SK-N-SH (cell line): Measurements from ENCODE around the gene BCAS3. TPM values are rescaled to one million over a fixed set of nuclear protein-coding genes. Genes with fewer than 3 reads are reported as not detected.

Experiments
- CTCF ChIA-PET: fragments of 300-600, 350-600 bp; formaldehyde crosslinking; extraction: SDS; loops from one replicate; lab custom pipeline; 2021; lab: Yijun Ruan, JAX
- POLR2A ChIA-PET: fragments of 350-600 bp; sonication (Branson Sonifier 250); formaldehyde crosslinking; extraction: SDS; loops from one replicate; lab custom pipeline; 2020; ENCODE audit warnings: antibody characterized with exemption, inconsistent platforms; lab: Yijun Ruan, JAX
- DNase-seq: peaks from one replicate; pipeline ENCODE4 v3.0.0; 2012
- H2AFZ ChIP-seq: fragments of 200-600 bp; sonication (generic); 2 replicates; pipeline ENCODE4 v1.8.1; 2016; ENCODE audit warnings: antibody characterized with exemption, mild to moderate bottlenecking, low read depth
- H3F3A ChIP-seq: fragments of 200-600 bp; sonication (generic); replicated peaks from 2 replicates; pipeline ENCODE3; 2016; ENCODE audit warnings: antibody characterized with exemption, mild to moderate bottlenecking; ENCODE audit not compliant: insufficient read depth
- H3K27ac ChIP-seq, 2 experiments: fragments of 200-500 bp in 1 of 2; fragments of 200-600 bp in 1 of 2; sonication (Bioruptor generic) in 1 of 2; sonication (generic), shearing (Covaris generic) in 1 of 2; 2 replicates each; pipeline versions ENCODE4 v1.5.1 to v1.6.1; 2014 to 2016; ENCODE audit warnings: low read depth in 2 of 2, inconsistent platforms in 1 of 2, low read length in 1 of 2, mild to moderate bottlenecking in 1 of 2, mixed read lengths in 1 of 2
- H3K27me3 ChIP-seq: fragments of 200-600 bp; sonication (generic), shearing (Covaris generic); 2 replicates; pipeline ENCODE4 v1.6.1; 2016; ENCODE audit warnings: mixed run types; ENCODE audit not compliant: insufficient read depth
- H3K36me3 ChIP-seq, 2 experiments: fragments of 200-500 bp in 1 of 2; fragments of 200-600 bp in 1 of 2; sonication (Bioruptor generic) in 1 of 2; sonication (generic) in 1 of 2; replicated peaks in 1 of 2; 2 replicates each; pipeline versions ENCODE3 to v1.5.1; 2014 to 2016; ENCODE audit warnings: low read length in 1 of 2, mild to moderate bottlenecking in 1 of 2; ENCODE audit not compliant: insufficient read depth in 2 of 2, control insufficient read depth in 1 of 2
- H3K4me1 ChIP-seq, 2 experiments: fragments of 200-500 bp in 1 of 2; fragments of 200-600 bp in 1 of 2; sonication (Bioruptor generic) in 1 of 2; sonication (generic), shearing (Covaris generic) in 1 of 2; 2 replicates each; pipeline versions ENCODE4 v1.5.1 to v1.6.1; 2014 to 2016; ENCODE audit warnings: low read depth in 1 of 2, low read length in 1 of 2, mixed run types in 1 of 2; ENCODE audit not compliant: insufficient read depth in 2 of 2, control insufficient read depth in 1 of 2
- H3K4me2 ChIP-seq: fragments of 200-600 bp; sonication (generic), shearing (Covaris generic); 2 replicates; pipeline ENCODE4 v1.6.1; 2017; ENCODE audit warnings: mixed run types
- H3K4me3 ChIP-seq, 2 experiments: fragments of 200-500 bp in 1 of 2; fragments of 200-600 bp in 1 of 2; sonication (Bioruptor generic) in 1 of 2; sonication (generic), shearing (Covaris generic) in 1 of 2; 2 replicates each; pipeline versions ENCODE4 v1.5.1 to v1.8.1; 2014 to 2016; ENCODE audit warnings: low read depth in 2 of 2, inconsistent platforms in 1 of 2, low read length in 1 of 2, mild to moderate bottlenecking in 1 of 2, mixed read lengths in 1 of 2, moderate library complexity in 1 of 2
- H3K79me2 ChIP-seq: fragments of 200-600 bp; sonication (generic); 2 replicates; pipeline ENCODE4 v1.8.1; 2017; ENCODE audit warnings: mild to moderate bottlenecking; ENCODE audit not compliant: insufficient read depth
- H3K9ac ChIP-seq: fragments of 200-600 bp; sonication (generic); 2 replicates; pipeline ENCODE4 v1.6.1; 2017; ENCODE audit warnings: mixed run types
- H3K9me2 ChIP-seq: fragments of 200-600 bp; sonication (generic); 2 replicates; pipeline ENCODE4 v1.6.1; 2017; ENCODE audit warnings: mixed run types
- H3K9me3 ChIP-seq: fragments of 200-600 bp; sonication (generic); 2 replicates; pipeline ENCODE4 v1.6.1; 2017; ENCODE audit warnings: mixed run types, mild to moderate bottlenecking, moderate library complexity
- H4K20me1 ChIP-seq: fragments of 200-600 bp; sonication (generic); 2 replicates; pipeline ENCODE4 v1.6.1; 2017; ENCODE audit warnings: mild to moderate bottlenecking, mixed run types; ENCODE audit not compliant: insufficient read depth
- CHD2 ChIP-seq: fragments of 150-350 bp; IDR thresholded peaks from 2 replicates; pipeline ENCODE4 v1.6.1; 2018; ENCODE audit warnings: low read length; ENCODE audit not compliant: partially characterized antibody
- CTCF ChIP-seq: fragments of 200-600 bp; sonication (generic); IDR thresholded peaks from 2 replicates; pipeline ENCODE4 v1.6.1; 2017; ENCODE audit warnings: antibody characterized with exemption, mild to moderate bottlenecking, moderate library complexity
- ELF1 ChIP-seq: IDR thresholded peaks from 2 replicates; pipeline ENCODE4 v1.4.0; 2012
- EP300 ChIP-seq, 2 experiments: IDR thresholded peaks; 2 replicates each; pipeline versions ENCODE4 v1.4.0 to v1.6.1; 2012; ENCODE audit warnings: borderline replicate concordance in 1 of 2, low read depth in 1 of 2, low read length in 1 of 2
- FOXJ3 ChIP-seq: sonication (generic); formaldehyde crosslinking; IDR thresholded peaks from 2 replicates; pipeline ENCODE4 v1.5.1; 2020; ENCODE audit warnings: mild to moderate bottlenecking, missing genetic modification reagents
- GATA2 ChIP-seq: sonication (generic); formaldehyde crosslinking; IDR thresholded peaks from 2 replicates; pipeline ENCODE4 v1.5.0; 2020; ENCODE audit warnings: mild to moderate bottlenecking, missing genetic modification reagents
- JUND ChIP-seq: IDR thresholded peaks from 2 replicates; pipeline ENCODE4 v1.4.0; 2012
- MXI1 ChIP-seq: IDR thresholded peaks from 2 replicates; pipeline ENCODE4 v1.6.1; 2012; ENCODE audit warnings: mild to moderate bottlenecking, low read depth, low read length, improper control_type of control experiment
- NFIC ChIP-seq: IDR thresholded peaks from 2 replicates; pipeline ENCODE4 v1.4.0; 2012; ENCODE audit warnings: borderline replicate concordance
- NRF1 ChIP-seq: IDR thresholded peaks from 2 replicates; pipeline ENCODE4 v1.6.1; 2012; ENCODE audit warnings: low read depth, mild to moderate bottlenecking, low read length
- RAD21 ChIP-seq: IDR thresholded peaks from 2 replicates; pipeline ENCODE4 v1.6.1; 2012; ENCODE audit warnings: mild to moderate bottlenecking, low read length
- RCOR1 ChIP-seq: fragments of 150-350 bp; IDR thresholded peaks from 2 replicates; pipeline ENCODE4 v1.6.1; 2017; ENCODE audit warnings: antibody characterized with exemption, low read length
- SIN3A ChIP-seq: IDR thresholded peaks from 2 replicates; pipeline ENCODE4 v1.6.1; 2012; ENCODE audit warnings: low read depth, mild to moderate bottlenecking, low read length, moderate library complexity, borderline replicate concordance
- USF1 ChIP-seq: IDR thresholded peaks from 2 replicates; pipeline ENCODE4 v1.4.0; 2012; ENCODE audit warnings: low read depth, borderline replicate concordance
- YY1 ChIP-seq: IDR thresholded peaks from 2 replicates; pipeline ENCODE4 v1.4.0; 2012; ENCODE audit warnings: low read depth, mild to moderate bottlenecking
- ZBTB33 ChIP-seq: IDR thresholded peaks from 2 replicates; pipeline ENCODE4 v1.4.0; 2012; ENCODE audit warnings: low read depth, borderline replicate concordance
- WGBS: methylation state at CpG from one replicate; pipeline ENCODE4 v1.1.6; 2017; ENCODE audit warnings: low lambda C conversion rate; 5-methylcytosine and 5-hydroxymethylcytosine counted together
- polyA plus RNA-seq, 3 experiments: library from polyadenylated mRNA; depleted of rRNA; stranded (reverse); fragments of >200 nt; gene quantifications; 2 replicates each; pipeline ENCODE4 v1.2.3, GENCODE V29; 2012

BCAS3 gene
- polyA plus RNA-seq, 1 of the 3 experiments (the other 2 are of a cell fraction): 5.9 TPM

DNA sequence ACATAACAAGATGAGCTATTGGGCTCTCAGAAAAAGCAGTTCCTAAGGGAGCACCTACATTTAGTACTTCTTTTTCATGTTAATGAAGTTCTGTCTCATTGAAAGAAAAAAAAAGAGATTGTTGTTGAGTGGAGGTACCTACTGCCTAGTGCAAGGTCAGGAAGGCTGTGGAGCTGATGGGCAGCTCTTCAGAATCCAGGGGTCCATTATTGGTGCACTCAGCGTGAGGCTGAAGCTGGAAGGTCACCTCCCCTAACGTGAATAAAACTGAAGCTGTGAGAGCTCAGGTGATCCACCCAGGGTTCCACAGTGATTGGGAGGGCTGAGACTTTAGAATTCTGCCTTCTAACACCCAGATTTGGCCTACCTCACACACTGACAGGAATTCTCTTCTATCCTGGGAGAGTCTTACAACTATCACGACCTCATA, 568.1 kb downstream of the BCAS3 start:
- ChIA-PET POLR2A (interaction anchor here (0.6 kb wide), 1 partner anchor 16 kb away, joined by 3 read pairs; no protein-coding TSS in a partner anchor), CTCF (interaction anchor here (0.8 to 2.2 kb wide), 4 partner anchors 9 to 145 kb away, joined by 3 to 12 read pairs (median 4); no protein-coding TSS in a partner anchor)
- Histone ChIP-seq H3K4me1 (peaks cover 16 to 30% of the 10 kb centered on the region in 2 experiments), H3F3A (peaks cover 23% of the 10 kb centered on the region), H3K27ac (no peak overlapping the region), H3K4me3 (no peak overlapping the region), H3K9me2 (no peaks in the 10 kb centered on the region), H3K36me3 (no peaks in the 10 kb centered on the region), H3K9me3 (no peaks in the 10 kb centered on the region), H3K27me3 (no peaks in the 10 kb centered on the region), H3K9ac (no peak overlapping the region), H4K20me1 (no peaks in the 10 kb centered on the region), H3K4me2 (no peak overlapping the region), H2AFZ (no peak overlapping the region), H3K79me2 (no peaks in the 10 kb centered on the region)
- no peak for TF ChIP-seq ZBTB33
- no peak for TF ChIP-seq SIN3A
- no peak for TF ChIP-seq RAD21
- no peak for TF ChIP-seq CTCF
- no peak for TF ChIP-seq FOXJ3
- no peak for TF ChIP-seq GATA2 (CRISPR knock-in tag)
- TF ChIP-seq NRF1: no peak
- WGBS: 98% methylated on average over 3 of the region's 3 CpGs
- no peak for DNase-seq

DNA sequence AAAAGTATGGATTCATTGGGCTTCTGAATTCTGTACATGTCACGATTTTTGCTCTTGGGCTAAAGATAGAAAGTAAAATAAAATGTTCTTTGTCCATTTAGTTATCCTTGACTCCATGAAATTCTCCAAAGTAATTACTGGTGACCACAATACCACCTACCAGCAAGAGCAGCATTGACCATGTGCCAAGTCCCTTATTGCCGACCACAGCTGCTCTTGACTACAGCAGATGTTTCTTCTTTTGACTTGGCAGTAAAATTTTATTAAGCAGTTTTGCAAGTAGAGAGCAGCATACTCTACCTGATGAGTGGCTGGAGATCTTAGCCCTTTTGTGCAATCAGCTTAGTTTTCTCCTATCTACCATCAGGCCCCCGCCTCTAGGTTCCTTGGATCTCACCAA, 569.8 kb downstream of the BCAS3 start:
- Histone ChIP-seq H4K20me1 (no peaks in the 10 kb centered on the region), H3K27ac (peak overlapping the region; percentile 81 to 99), H3K9me3 (no peaks in the 10 kb centered on the region), H3K4me3 (no peak overlapping the region), H3F3A (peaks cover 37% of the 10 kb centered on the region), H3K4me2 (peak overlapping the region; percentile 14; the same call in 1 of the 2 replicates), H3K9me2 (no peaks in the 10 kb centered on the region), H3K79me2 (no peaks in the 10 kb centered on the region), H3K36me3 (no peaks in the 10 kb centered on the region), H3K9ac (no peak overlapping the region), H2AFZ (no peak overlapping the region), H3K27me3 (no peaks in the 10 kb centered on the region), H3K4me1 (peaks cover 25 to 41% of the 10 kb centered on the region in 2 experiments)
- CTCF ChIA-PET: interaction anchor here (1.0 to 1.1 kb wide), 2 partner anchors 21 to 25 kb away, joined by 3 to 4 read pairs; no protein-coding TSS in a partner anchor
- POLR2A ChIA-PET: no interaction called here
- no peak for DNase-seq
- WGBS: 50% methylated on average over 3 of the region's 3 CpGs
- no peak for TF ChIP-seq NRF1
- TF ChIP-seq ZBTB33: no peak
- TF ChIP-seq RAD21: peak; percentile 32
- TF ChIP-seq USF1: no peak
- TF ChIP-seq NFIC: peak; percentile 73
- peak; percentile 54 to 65; a peak in 3 of 4 replicates for TF ChIP-seq EP300 (IDR thresholded peaks at IDR 0.05; ENCODE audit: borderline replicate concordance in 1 of 2, low read depth in 1 of 2, low read length in 1 of 2)
- TF ChIP-seq JUND: 0 out of 2 replicates have a peak, but pooled peaks have one; percentile 17
- TF ChIP-seq ELF1: no peak
- TF ChIP-seq YY1: no peak
- no peak for TF ChIP-seq CHD2
- no peak for TF ChIP-seq MXI1
- TF ChIP-seq GATA2 (CRISPR knock-in tag): no peak
- peak; percentile 59 for TF ChIP-seq RCOR1
